NCI-H526 (cell line): Measurements from ENCODE around the gene CTBP2.

Experiments
- DNase-seq, 2 experiments: peaks; one replicate each; lab custom pipeline; 2025; lab: John Stamatoyannopoulos, UW

The CTBP2 gene

GRCh38 chr10:125159932-125160855 is at the start of gene CTBP2:
Gene CTBP2, minus strand, starts transcription at chr10:125160563.
- DNase-seq = peak in 1 of 2 experiments; percentile 77

- DNase-seq = no peak
Measured at GRCh38 chr10:125209591-125210355, 49.4 kb upstream of the CTBP2 start.

GRCh38 chr10:125208854-125209565 is 48.6 kb upstream of the CTBP2 start:
- no peak for DNase-seq

- DNase-seq = no peak
Measured at GRCh38 chr10:125206623-125207022, 46.3 kb upstream of the CTBP2 start.

- no peak for DNase-seq
Measured at GRCh38 chr10:125205431-125205830, 45.1 kb upstream of the CTBP2 start.

GRCh38 chr10:125204400-125204799 is 44.0 kb upstream of the CTBP2 start:
- no peak for DNase-seq

- no peak for DNase-seq
Measured at GRCh38 chr10:125203186-125203800, 42.9 kb upstream of the CTBP2 start.

GRCh38 chr10:125201791-125202622 is 41.6 kb upstream of the CTBP2 start:
- no peak for DNase-seq

- no peak for DNase-seq
Measured at GRCh38 chr10:125201108-125201524, 40.8 kb upstream of the CTBP2 start.

GRCh38 chr10:125200396-125200795 is 40.0 kb upstream of the CTBP2 start:
- no peak for DNase-seq

- DNase-seq = no peak
Measured at GRCh38 chr10:125199270-125199669, 38.9 kb upstream of the CTBP2 start.

- no peak for DNase-seq
Measured at GRCh38 chr10:125194814-125195213, 34.5 kb upstream of the CTBP2 start.

- no peak for DNase-seq
Measured at GRCh38 chr10:125193306-125193877, 33.0 kb upstream of the CTBP2 start.

GRCh38 chr10:125192620-125193019 is 32.3 kb upstream of the CTBP2 start:
- DNase-seq = no peak

- DNase-seq = no peak
Measured at GRCh38 chr10:125192005-125192404, 31.6 kb upstream of the CTBP2 start.

GRCh38 chr10:125190946-125191345 is 30.6 kb upstream of the CTBP2 start:
- no peak for DNase-seq

GRCh38 chr10:125190414-125190813 is 30.1 kb upstream of the CTBP2 start:
- DNase-seq = no peak

GRCh38 chr10:125189162-125189561 is 28.8 kb upstream of the CTBP2 start:
- DNase-seq = no peak

GRCh38 chr10:125187238-125188194 is 27.2 kb upstream of the CTBP2 start:
- no peak for DNase-seq
